8988T (cell line): ENCODE measurements around the gene USH2A.
"Not testable (repeated sequence)": the region's sequence is repeated elsewhere in the genome, so short reads cannot be mapped to it uniquely, and the experiment has no call there.

Experiments used
- DNase-seq: peaks from one replicate; pipeline ENCODE4 v3.0.0; 2011

USH2A gene

DNA sequence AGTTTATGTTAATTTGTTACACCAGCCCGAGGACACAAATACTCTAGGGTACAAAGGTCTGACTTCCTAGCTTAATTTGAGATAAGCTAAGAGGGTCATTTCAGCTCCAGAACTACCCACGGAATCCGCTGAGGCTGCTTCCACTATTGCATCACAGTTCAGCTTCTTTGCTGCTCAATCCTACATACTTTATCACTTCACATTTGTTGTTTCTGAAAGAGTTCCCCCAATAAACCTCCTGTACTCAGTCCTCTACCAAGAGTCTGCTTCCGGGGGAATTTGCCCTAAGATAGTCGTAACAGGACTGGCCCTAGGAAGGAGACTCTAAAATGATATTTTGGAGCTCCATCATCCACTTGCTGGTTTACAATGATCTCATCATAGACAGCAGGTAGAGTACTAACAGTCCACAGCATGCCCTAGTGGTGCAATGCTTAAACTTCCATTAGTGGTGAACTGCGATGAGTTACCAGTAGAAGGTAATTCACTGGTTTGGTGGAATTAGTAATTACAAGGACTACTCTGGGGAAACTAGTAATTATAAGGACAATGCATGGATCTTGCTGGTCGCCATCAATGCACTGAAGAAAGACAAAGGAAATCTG is 229.3 kb downstream of the USH2A start:
- DNase-seq, result no peak

DNA sequence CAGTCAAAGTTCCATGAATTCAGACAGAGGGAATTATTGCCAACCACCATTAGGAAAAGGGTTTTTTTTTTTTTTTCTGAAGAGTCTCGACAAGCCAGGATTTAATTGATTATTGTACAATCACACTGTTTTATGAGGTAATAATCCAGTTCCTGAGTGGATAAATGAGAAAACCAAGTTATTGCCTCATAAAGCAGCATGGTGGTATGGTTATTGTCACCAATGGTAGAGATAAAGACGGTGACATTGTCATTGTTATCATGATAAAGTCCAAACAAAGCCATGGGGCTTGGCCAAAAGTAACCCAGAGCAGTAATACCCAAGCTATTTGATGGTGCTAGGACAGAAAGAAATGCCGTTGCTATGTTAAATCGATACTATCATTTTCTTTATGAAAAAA is 232.8 kb downstream of the USH2A start:
- DNase-seq, result no peak

DNA sequence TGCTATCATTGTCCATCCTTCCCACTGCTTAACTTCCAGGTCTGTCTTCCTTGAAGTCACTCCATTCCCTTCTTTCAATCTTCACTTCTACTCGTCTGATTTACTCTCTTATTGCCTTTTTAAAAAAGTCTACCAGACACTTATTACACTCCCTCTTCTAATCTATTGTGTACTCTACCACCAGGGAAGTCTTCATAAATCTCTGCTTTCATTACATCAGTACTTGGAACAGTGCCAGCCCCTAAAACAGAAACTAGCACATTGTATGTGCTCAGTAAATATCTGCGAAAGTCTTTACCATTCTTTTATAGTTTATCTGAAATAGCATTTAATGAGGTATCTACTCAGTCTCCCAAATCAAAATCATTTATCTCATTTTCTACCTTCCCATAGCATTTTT is 236.4 kb downstream of the USH2A start:
- no peak for DNase-seq

DNA sequence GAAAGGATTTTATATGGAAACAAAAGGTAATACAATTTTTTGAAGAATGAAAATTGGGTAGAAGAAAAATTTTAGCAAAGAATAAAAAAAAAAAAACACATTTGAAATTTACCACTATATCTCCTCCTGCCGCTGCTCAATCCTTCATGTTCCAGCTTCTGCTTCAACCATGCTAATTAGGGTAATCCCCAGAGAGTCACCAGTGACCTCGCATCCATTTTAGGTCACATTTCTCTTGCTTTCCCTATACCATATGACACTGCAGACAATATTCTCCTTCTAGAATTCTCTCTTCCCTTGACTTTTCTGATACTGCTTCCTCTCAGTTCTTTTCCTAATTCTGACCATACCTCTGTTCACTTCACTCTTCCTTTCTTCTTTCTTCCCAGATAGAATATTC is 237.1 kb downstream of the USH2A start:
- DNase-seq, result no peak

DNA sequence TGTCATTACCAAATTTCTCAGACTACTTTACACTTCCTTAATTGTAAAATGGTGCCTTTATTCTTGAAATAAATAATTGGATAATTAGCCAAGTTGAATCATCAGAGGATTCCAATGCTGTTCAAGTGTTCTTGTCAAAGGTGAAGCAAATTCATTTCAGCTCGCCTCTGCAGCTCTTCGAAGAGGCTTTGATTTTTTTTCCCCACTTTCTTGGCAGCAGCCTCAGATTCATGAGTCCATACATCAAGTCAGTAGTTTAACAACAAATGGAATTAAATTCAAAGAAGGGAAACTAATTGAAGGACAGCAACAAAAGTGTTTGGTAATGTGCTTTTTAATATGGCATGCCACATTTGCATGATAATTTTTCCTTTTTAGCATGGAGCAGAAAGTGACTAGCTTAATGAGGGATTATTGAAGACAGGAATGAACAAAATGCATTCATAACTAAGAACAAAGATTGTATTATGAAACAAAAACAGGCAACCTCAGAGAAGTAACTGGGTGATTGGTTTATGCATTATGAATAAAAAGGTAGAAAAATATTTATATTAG is 239.0 kb downstream of the USH2A start:
- no peak for DNase-seq

DNA sequence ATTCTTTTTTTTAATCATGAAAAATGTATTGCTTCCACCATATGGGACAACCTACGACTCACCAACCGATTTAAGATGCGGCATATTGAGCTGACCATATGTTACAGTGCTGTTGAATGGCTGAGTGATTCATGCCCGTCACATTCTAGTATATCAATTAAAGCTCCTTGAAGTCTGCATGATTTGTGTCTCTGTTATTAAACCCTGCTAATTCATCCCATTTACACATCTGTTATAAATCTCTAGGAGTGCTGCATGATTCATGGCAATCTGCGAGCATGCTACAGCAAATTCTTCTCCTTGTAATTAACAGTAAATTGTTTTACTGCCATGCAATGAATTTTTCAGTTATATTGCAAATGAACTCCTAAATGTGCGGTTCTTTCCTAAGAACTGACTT is 239.8 kb downstream of the USH2A start:
- no peak for DNase-seq

DNA sequence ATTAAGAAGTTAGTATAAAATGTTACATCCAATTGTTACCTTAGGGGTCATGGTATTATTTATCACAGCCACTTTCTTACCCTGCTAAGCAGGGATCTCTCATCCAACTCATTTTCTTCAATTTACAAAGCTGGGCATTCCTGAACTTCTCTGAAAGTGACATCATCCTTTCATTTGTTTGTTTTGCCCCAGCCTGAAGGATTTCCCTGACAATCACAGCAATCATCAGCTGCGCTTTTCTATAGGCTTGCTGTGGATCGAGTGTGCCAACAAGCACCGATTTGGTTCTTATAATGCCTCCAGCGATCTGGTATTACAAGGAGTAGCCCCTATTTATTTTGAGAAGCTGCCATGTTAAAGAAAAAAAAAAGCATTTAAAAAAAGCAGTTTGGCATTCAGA is 240.2 kb downstream of the USH2A start:
- no peak for DNase-seq

DNA sequence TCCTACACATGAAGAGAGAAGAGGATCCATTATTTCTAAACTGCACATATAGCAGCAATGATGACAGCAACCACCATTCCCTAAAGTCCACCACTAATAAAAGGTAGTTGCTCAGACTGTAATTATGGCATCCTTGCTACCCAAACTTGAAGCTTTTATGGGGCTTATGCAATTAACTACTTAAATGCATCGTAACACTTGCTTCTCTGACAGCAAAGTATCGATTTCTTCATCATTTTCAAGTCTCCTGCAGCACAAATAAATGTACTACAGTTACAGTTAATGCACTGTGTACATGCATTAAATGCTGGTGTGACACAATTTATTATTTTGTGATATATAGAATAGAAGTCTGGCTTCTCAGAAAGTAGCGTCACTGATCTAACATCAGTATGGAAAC is 241.7 kb downstream of the USH2A start:
- DNase-seq, result no peak

DNA sequence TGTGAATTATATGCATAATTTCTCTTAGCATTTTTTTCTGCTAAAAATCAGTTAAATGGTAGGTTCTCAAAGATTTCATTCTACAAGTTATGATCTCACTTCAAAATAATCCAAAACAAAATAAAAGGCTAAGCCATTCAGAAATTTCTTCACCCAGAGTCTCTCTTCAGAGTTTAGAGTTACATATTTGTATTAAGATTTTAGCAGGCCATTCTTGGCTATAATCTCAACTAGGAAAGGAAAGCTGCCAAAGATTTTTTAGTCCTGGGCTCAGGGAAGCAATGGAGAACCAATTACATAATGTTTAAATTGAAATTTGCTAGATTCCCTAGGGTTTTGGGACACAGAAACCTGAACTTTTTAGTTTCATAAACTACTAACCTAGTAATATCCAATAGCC is 245.0 kb downstream of the USH2A start:
- DNase-seq, result no peak

DNA sequence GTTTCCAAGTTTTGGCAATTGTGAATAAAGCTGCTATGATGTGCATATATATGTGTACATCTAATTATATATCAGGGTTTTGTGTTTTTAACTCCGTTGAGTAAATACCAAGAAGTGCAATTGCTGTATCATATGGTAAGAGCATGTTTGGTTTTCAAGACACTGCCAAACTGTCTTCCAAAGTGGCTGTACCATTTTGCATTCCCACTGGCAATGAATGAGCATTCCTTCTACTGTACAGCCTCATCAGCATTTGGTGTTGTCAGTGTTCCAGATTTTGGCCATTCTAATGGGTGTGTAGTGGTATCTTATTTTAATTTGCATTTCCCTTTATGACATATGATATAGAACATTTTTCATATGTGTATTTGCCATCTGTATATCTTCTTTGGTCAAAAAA is 246.3 kb downstream of the USH2A start:
- DNase-seq, result no peak

DNA sequence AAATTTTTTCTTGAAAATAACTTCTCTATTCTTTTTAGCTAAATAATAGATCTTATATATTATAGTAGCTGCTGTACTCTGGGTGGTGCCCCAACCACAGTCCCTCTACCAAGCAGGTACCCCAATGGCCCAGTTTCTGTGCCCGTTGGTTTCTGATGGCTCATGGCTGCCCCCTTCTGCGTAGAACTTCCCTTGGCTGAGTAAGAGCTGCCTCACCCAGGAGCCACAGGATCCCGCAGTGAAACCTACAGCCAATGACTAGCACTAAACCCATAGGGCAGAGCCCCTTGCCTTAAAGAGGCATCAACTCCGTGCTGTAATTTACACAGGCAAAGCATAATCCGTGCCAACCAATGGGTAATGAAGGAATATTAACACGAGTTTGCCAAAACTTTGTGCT is 247.5 kb downstream of the USH2A start:
- DNase-seq, result no peak

DNA sequence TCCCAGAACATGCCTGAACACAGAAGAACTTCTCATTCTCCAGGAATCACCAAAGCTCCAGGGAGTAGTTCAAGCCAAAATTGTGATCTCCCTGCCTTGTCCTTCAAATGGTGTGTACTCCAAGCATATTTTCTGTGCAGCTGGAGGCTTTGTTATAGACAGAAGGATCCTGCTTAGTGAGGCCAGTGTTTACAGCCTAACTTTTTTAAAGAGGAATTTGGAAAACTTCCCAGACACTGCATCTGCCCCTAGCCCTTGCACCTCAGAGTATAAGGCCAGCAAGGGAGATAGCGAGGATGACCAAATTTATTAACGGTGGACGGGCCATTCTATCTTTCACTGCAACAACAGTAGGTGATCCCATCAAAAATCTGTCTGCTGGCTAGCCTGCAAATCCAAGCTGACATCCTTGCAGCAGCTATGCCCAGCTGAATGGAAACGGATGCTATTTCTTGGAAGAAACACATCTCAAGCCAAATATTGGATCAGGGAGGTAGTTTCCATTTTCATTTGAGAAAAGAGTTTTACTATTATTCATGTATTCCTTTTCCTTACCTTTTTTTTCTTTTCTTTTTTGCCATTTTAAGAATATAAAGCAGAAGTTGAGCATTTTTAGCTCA is 249.8 kb downstream of the USH2A start:
- DNase-seq, result no peak

DNA sequence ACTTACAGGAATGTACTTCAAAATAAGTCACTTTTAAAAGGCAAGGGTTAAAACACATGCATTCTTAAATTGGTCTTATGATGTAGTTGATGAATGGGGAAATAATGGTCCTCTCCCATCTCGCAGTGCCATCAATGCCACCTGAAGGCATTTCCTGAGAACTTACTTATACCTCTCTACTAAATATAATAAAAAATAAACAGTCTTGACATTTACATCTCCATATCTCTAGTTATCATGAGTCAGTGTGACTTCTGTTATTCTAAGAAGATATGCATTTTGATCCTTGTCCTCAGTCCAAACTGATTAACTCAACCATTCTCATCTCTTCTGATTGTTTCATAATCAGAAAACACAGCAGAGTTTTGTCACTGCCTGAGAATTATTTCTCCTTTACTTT is 253.9 kb downstream of the USH2A start:
- no peak for DNase-seq

DNA sequence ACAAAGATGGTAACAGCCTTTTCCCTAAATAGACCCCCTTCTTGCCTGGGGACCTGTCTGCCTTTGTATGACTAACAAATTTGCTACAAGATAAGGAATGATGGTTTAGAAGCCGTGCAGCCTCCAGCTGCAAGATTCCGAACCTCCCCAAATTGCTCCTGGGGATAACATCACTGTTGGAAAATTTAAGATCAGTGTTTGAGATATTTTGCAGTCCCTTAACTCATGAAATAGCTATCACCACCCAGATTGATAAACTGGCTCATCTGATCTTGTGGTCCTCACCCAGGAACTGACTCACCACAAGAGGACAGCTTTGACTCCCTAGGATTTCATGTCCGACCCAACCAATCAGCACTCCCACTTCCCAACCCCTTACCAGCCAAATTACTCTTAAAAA is 254.7 kb downstream of the USH2A start:
- no peak for DNase-seq

DNA sequence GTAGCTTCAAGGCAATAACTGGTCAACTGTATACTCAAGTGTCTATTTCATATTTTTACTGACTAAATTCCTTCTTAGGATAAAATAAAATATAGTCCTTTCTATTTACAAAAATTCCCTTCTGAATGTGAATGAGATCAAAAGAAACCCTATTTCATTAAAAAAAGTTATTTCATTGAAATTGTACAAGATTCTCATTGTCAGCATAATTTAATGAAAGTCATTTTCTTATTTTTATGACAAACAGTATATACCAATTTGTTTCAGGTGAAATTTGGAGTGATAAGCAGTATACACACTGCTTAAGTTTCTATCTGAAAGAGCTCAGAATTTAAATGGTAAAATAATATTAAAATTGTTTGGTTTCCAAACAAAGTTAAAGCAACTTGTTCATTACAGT is 269.2 kb downstream of the USH2A start:
- no peak for DNase-seq

DNA sequence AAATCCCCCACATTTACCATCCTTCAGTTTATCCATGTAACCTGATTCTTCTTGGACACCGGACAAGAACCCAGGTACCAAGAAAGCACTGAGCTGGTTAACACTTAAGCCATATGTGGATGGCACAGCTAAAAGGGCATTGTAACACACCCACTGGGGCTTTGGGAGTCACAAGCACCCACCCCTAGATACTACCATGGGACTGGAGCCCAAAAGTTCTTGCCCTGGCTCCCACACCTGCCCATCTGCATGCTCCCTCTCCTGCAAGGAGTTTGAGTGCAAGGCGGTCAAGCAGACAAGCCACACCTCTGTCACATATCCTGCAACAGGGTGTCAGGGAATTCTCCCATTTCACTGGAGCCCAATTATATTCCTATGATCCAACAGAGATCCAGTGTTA is 270.1 kb downstream of the USH2A start:
- DNase-seq, result no peak

DNA sequence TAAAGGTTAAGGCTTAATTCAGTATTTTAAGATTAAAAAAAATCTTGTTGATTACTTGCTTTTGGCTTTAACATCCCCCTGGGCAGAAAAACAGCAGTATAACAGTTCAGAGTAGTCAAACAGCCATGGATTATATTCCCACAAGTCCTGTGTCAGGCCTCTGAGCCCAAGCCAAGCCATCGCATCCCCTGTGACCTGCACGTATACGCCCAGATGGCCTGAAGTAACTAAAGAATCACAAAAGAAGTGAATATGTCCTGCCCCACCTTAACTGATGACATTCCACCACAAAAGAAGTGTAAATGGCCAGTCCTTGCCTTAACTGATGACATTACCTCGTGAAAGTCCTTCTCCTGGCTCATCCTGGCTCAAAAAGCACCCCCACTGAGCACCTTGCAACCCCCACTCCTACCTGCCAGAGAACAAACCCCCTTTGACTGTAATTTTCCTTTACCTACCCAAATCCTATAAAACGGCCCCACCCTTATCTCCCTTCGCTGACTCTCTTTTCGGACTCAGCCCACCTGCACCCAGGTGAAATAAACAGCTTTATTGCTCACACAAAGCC is 277.7 kb downstream of the USH2A start:
- not testable (repeated sequence) for DNase-seq

DNA sequence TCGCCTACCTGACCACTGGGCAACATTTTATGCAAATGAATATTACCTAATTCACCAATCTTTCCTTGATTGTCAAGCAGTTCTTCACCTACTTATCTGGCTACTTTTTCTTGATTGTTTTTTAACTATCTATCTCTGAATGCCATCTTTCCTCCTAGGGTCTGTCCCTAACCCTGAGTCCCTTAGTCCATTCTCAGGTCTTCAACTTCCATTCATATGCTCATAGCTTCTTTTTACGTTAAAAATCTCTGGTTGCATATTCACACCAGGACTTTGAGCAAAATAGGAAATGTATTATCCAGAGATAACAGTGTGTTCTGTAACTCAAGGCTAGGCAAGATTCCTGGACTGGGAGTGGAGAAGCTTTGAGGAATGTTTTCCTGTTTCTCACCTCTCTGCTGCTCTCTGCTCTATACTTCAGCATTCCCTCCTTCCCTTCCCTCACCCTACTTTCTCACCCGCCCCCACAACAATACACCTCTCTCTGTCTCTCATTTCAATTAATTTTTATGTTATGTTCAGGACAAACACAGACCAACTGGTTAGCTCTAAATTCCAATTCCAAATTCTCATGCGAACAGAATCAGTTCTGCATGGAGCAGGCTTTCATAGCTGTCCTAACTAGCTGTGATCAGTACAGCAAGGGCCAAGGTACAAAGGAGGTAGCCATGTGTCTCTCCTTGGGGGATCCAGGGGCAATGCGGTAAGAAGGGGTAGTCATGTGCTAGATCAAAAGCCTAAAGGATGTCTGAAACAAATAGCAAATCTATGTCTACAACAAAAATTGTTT is 278.4 kb downstream of the USH2A start:
- DNase-seq, result no peak

DNA sequence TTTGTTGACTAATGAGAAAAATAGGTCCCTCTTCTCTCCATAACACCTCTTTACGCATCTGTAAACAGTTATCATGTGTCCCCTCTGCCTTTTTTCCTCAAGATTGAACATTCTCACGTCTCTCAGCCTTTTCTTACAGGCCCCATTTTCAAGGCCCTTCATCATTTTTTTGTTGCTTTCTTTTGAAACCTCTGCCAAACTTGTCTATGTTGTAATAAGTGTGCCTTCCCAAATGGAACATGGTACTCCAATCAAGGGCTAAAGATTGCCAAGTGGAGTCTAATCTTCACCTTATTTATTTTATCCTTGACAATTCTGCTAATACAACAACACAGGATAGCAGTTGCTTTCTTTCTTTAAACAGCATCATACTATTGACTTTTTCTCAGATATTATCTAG is 280.3 kb downstream of the USH2A start:
- DNase-seq, result no peak

DNA sequence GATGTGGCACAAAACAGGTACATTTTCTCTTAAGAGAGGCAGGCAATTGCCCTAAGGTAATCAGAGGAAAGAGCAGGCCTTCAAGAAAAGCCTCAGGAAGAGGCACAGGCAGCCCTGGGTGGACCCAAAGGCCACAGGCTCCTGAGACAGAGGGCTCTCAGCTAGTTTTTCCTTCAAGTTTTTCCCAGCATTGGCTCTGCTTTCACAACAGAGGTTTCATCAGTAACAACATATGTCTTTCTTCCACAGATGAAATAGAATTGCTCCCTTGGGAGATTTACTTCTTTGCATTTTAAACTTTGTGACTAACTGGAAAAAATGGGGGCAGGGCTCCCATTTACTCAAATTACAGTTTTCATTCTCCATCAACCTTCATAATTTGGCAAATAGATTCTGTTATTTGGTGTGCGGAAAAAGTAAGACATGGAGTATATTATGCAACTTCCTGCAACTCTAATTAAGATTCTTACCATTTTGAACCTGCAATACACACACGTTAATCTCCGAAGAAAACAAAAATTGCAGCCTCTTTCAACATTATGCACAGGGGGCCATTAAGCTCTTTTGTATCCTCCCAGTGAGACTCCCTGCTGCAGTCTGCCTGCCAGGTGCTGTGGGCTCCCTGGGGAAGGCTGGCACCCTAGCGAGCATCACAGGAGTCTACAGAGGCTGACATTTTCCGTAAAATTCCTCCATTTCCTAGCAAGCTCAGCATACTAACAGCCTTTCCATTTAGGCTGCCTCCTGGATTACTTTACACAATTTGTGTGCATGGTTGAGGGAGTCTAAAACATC is 282.3 kb downstream of the USH2A start:
- no peak for DNase-seq

DNA sequence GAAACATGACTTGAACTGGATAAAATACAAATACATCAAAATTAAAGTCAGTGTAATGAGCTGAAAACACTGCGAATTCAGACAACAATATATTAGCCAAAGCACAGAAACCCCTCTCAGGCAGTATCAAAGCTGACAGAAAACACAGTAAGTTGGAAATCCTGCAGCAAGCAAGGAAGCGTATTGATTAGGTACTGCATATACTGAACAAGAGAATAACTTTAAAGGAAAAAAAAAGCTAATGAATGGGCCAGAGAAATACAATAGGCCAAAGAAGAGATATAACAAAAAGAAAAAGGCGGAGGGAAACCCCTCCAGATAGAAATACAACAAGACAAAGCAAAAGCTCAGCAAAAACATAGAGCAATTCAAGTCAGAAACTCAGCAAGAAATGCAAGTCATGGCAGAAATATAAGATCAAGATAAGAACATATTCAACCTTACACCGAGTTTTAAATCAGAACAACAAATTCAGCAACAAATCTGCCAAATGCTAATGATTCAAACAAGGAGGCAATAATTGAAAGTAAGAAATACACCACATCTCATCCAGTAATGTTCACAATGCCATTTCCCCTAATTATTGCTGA is 299.0 kb downstream of the USH2A start:
- no peak for DNase-seq

DNA sequence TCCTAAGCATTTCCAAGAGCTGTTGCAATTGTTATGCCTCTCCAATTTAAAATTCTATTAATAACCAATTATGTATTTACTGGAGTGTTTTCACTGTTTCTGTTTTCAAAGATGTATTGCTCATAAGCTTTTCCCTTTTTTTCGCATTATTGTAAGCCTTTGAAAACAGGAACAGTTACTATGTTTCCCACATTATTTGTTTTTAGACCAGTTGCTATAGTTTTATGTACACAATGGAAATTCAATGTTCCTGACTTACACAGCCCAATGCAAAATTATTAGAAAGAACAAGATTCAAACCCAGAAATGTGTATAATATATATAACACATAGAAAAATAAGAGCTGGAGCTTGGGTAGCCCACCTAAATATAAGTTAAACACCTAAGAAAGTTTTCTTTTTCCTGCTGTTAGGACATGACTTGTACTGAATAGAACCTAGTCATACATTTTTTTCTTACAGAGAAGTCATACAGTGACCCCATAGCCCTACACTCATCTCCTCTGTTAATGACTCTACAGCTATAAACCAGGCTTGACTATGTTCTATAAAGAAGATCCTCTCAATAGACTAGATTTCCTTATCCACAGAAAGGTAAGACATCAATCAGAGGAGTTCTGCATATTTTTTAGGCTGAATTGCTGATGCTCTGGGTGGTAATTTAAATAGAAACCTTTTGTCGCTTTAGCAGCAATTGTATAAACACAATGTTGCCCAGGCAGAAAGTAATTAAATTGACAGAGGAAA is 299.6 kb downstream of the USH2A start:
- no peak for DNase-seq
